HepG2 (cell line): ENCODE data around the gene PRKCE. TPM values are rescaled to one million over a fixed set of nuclear protein-coding genes. Genes with fewer than 3 reads are reported as not detected.

Experiments
- JUN ChIP-seq: sonication (generic); formaldehyde crosslinking; IDR thresholded peaks from 2 replicates; pipeline ENCODE4 v1.4.0; 2020; ENCODE audit warnings: mild to moderate bottlenecking, missing genetic modification reagents
- KAT7 ChIP-seq: IDR thresholded peaks from 2 replicates; pipeline ENCODE4 v1.6.1; 2018; ENCODE audit warnings: borderline replicate concordance, missing compliant biosample characterization
- NFAT5 ChIP-seq: sonication (generic); formaldehyde crosslinking; IDR thresholded peaks from 2 replicates; pipeline ENCODE4 v1.4.0; 2020; ENCODE audit warnings: missing genetic modification reagents
- NR2F2 ChIP-seq: IDR thresholded peaks from 2 replicates; pipeline ENCODE4 v1.6.1; 2012; ENCODE audit warnings: low read depth, inconsistent platforms, borderline replicate concordance
- RNF219 ChIP-seq: sonication (generic); formaldehyde crosslinking; IDR thresholded peaks from 2 replicates; pipeline ENCODE4 v1.5.0; 2020; ENCODE audit warnings: mild to moderate bottlenecking, missing genetic modification reagents
- ZNF407 ChIP-seq: sonication (generic); formaldehyde crosslinking; IDR thresholded peaks from one replicate; pipeline ENCODE4 v1.5.1; 2020; ENCODE audit warnings: mild to moderate bottlenecking, missing genetic modification reagents; ENCODE audit errors: not compliant biosample characterization
- ZNF550 ChIP-seq: sonication (generic); formaldehyde crosslinking; IDR thresholded peaks from 2 replicates; pipeline ENCODE4 v1.4.0; 2020; ENCODE audit warnings: mild to moderate bottlenecking, missing genetic modification reagents, borderline replicate concordance
- ZNF567 ChIP-seq: sonication (generic); formaldehyde crosslinking; IDR thresholded peaks from 2 replicates; pipeline ENCODE4 v1.8.1; 2023; ENCODE audit warnings: mild to moderate bottlenecking, missing genetic modification reagents, borderline replicate concordance
- ZNF570 ChIP-seq: sonication (generic); formaldehyde crosslinking; IDR thresholded peaks from 2 replicates; pipeline ENCODE4 v1.4.0; 2020; ENCODE audit warnings: mild to moderate bottlenecking, missing genetic modification reagents, borderline replicate concordance
- polyA plus RNA-seq, 8 experiments: library from polyadenylated mRNA; depleted of rRNA in 3 of 8; stranded (reverse) in 7 of 8; unstranded in 1 of 8; fragments of >200 nt; fragmentation: Illumina TruSeq in 4 of 8; extraction: Trizol in 4 of 8; gene quantifications; 2 replicates each; pipeline versions ENCODE4 v1.2.1 to v1.2.3, GENCODE V29; 2011 to 2016; ENCODE audit warnings: low read depth in 4 of 8, missing spikeins in 1 of 8, mixed read lengths in 1 of 8; ENCODE audit not compliant: insufficient read depth in 1 of 8
- total RNA-seq, 5 experiments: library from RNA; depleted of rRNA; stranded (reverse); fragments of >200 nt; fragmentation: Illumina TruSeq; extraction: Trizol; gene quantifications; 2 replicates each; pipeline ENCODE4 v1.2.3, GENCODE V29; 2016; ENCODE audit warnings: low read depth in 1 of 5

PRKCE gene
- total and polyA plus RNA-seq, 2 of the 13 experiments (the other 11 are each of a cell fraction or from before 2014, with no cell fraction given), result 1.0 to 3.9 TPM

- TF ChIP-seq ZNF407 (CRISPR knock-in tag) (no peak), KAT7 (no peak; the same call in 1 of the 2 replicates), ZNF570 (CRISPR knock-in tag) (no peak), ZNF550 (no peak), NFAT5 (CRISPR knock-in tag) (no peak), JUN (CRISPR knock-in tag) (no peak), ZNF567 (CRISPR knock-in tag) (no peak; the same call in 1 of the 2 replicates), RNF219 (CRISPR knock-in tag) (0 out of 2 replicates have a peak, but pooled peaks have one; percentile 64), NR2F2 (no peak)
Measured at GRCh38 chr2:45611020-45611859, 40.2 kb upstream of the PRKCE start, which contains the start of gene SRBD1 (continued).
